Measurements from ENCODE around the gene RAD51C. TPM values are rescaled to one million over a fixed set of nuclear protein-coding genes. Genes with fewer than 3 reads are reported as not detected.

Gene RAD51C
- total and polyA plus RNA-seq, 9 of the 15 experiments (the other 6 are each of a cell fraction or from before 2014, with no cell fraction given): 93.9 to 341 (median 135) TPM

- ChIA-PET CTCF (ENCODE audit: low intra/inter-chr PET ratio) (no interaction called here), POLR2A (interaction anchor here (0.9 to 3.4 kb wide), 5 partner anchors 8 to 124 kb away, joined by 3 to 20 read pairs (median 4); no protein-coding TSS in a partner anchor)
- WGBS (ENCODE audit: insufficient coverage, low coverage, missing lambda C conversion rate): 13% methylated on average over 2 of the region's 2 CpGs
- Histone ChIP-seq H3K79me2 (ENCODE audit: control insufficient read depth, insufficient read depth, low read length) (peaks cover 8% of the 10 kb centered on the region; the same call in 1 of the 3 replicates), H3K4me2 (ENCODE audit: insufficient read depth, low read length) (peak overlapping the region; percentile 88), H2AFZ (ENCODE audit: low read depth, low read length) (peak overlapping the region; percentile 91), H3K9me1 (ENCODE audit: control insufficient read depth, insufficient read depth, low read length) (no peaks in the 10 kb centered on the region), H3K27ac (ENCODE audit: extremely low read depth, low read depth, low read length) (no peak overlapping the region), H3K4me1 (replicated peaks in 1 of 2; ENCODE audit: control insufficient read depth in 2 of 2, insufficient read depth in 2 of 2, low read length in 2 of 2) (peaks cover 6 to 14% of the 10 kb centered on the region in 2 experiments; a peak in 4 of 5 replicates), H3K9ac (ENCODE audit: insufficient read depth in 1 of 2, low read depth in 2 of 2, low read length in 2 of 2) (peak overlapping the region; percentile 14 to 93; a peak in 2 of 4 replicates), H3K9me3 (replicated peaks; ENCODE audit: control insufficient read depth, insufficient read depth, low read depth, low read length) (no peaks in the 10 kb centered on the region), H3K27me3 (ENCODE audit: control insufficient read depth in 2 of 2, insufficient read depth in 2 of 2, low read length in 2 of 2) (no peaks in the 10 kb centered on the region), H3K4me3 (peak overlapping the region; percentile 70), H4K20me1 (replicated peaks; ENCODE audit: control insufficient read depth, insufficient read depth, low read length) (no peaks in the 10 kb centered on the region), H3K36me3 (ENCODE audit: control insufficient read depth, insufficient read depth, low read length) (no peaks in the 10 kb centered on the region)
- ATAC-seq (no peak), DNase-seq (ENCODE audit: extremely low read depth in 1 of 4, low spot score in 3 of 4) (no peak), FAIRE-seq (peak; percentile 67)
- BruUV-seq (replicated peaks): no TSS peak
- in situ Hi-C loops (cut with MboI): no loop called here
- intact Hi-C loops (cut with micrococcal nuclease): no loop called here
- 0 out of 2 replicates have a peak, but pooled peaks have one; percentile 8 for TF ChIP-seq CBFA2T2 (conservative IDR thresholded peaks at IDR 0.05)
- no peak for TF ChIP-seq SMAD4 (CRISPR knock-in tag; conservative IDR thresholded peaks at IDR 0.05)
- TF ChIP-seq, protein P1, sequence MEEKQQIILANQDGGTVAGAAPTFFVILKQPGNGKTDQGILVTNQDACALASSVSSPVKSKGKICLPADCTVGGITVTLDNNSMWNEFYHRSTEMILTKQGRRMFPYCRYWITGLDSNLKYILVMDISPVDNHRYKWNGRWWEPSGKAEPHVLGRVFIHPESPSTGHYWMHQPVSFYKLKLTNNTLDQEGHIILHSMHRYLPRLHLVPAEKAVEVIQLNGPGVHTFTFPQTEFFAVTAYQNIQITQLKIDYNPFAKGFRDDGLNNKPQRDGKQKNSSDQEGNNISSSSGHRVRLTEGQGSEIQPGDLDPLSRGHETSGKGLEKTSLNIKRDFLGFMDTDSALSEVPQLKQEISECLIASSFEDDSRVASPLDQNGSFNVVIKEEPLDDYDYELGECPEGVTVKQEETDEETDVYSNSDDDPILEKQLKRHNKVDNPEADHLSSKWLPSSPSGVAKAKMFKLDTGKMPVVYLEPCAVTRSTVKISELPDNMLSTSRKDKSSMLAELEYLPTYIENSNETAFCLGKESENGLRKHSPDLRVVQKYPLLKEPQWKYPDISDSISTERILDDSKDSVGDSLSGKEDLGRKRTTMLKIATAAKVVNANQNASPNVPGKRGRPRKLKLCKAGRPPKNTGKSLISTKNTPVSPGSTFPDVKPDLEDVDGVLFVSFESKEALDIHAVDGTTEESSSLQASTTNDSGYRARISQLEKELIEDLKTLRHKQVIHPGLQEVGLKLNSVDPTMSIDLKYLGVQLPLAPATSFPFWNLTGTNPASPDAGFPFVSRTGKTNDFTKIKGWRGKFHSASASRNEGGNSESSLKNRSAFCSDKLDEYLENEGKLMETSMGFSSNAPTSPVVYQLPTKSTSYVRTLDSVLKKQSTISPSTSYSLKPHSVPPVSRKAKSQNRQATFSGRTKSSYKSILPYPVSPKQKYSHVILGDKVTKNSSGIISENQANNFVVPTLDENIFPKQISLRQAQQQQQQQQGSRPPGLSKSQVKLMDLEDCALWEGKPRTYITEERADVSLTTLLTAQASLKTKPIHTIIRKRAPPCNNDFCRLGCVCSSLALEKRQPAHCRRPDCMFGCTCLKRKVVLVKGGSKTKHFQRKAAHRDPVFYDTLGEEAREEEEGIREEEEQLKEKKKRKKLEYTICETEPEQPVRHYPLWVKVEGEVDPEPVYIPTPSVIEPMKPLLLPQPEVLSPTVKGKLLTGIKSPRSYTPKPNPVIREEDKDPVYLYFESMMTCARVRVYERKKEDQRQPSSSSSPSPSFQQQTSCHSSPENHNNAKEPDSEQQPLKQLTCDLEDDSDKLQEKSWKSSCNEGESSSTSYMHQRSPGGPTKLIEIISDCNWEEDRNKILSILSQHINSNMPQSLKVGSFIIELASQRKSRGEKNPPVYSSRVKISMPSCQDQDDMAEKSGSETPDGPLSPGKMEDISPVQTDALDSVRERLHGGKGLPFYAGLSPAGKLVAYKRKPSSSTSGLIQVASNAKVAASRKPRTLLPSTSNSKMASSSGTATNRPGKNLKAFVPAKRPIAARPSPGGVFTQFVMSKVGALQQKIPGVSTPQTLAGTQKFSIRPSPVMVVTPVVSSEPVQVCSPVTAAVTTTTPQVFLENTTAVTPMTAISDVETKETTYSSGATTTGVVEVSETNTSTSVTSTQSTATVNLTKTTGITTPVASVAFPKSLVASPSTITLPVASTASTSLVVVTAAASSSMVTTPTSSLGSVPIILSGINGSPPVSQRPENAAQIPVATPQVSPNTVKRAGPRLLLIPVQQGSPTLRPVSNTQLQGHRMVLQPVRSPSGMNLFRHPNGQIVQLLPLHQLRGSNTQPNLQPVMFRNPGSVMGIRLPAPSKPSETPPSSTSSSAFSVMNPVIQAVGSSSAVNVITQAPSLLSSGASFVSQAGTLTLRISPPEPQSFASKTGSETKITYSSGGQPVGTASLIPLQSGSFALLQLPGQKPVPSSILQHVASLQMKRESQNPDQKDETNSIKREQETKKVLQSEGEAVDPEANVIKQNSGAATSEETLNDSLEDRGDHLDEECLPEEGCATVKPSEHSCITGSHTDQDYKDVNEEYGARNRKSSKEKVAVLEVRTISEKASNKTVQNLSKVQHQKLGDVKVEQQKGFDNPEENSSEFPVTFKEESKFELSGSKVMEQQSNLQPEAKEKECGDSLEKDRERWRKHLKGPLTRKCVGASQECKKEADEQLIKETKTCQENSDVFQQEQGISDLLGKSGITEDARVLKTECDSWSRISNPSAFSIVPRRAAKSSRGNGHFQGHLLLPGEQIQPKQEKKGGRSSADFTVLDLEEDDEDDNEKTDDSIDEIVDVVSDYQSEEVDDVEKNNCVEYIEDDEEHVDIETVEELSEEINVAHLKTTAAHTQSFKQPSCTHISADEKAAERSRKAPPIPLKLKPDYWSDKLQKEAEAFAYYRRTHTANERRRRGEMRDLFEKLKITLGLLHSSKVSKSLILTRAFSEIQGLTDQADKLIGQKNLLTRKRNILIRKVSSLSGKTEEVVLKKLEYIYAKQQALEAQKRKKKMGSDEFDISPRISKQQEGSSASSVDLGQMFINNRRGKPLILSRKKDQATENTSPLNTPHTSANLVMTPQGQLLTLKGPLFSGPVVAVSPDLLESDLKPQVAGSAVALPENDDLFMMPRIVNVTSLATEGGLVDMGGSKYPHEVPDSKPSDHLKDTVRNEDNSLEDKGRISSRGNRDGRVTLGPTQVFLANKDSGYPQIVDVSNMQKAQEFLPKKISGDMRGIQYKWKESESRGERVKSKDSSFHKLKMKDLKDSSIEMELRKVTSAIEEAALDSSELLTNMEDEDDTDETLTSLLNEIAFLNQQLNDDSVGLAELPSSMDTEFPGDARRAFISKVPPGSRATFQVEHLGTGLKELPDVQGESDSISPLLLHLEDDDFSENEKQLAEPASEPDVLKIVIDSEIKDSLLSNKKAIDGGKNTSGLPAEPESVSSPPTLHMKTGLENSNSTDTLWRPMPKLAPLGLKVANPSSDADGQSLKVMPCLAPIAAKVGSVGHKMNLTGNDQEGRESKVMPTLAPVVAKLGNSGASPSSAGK (IDR thresholded peaks at IDR 0.05): peak; percentile 75; the same call in 1 of the 2 replicates
- peak; percentile 53 for TF ChIP-seq CBFA2T3 (IDR thresholded peaks at IDR 0.05)
- peak; percentile 39; the same call in 1 of the 2 replicates for TF ChIP-seq EHMT2 (IDR thresholded peaks at IDR 0.05)
- TF ChIP-seq USF2 (CRISPR knock-in tag; IDR thresholded peaks at IDR 0.05): peak; percentile 77
- no peak for TF ChIP-seq BCL6 (CRISPR knock-in tag; IDR thresholded peaks at IDR 0.05)
- no peak for TF ChIP-seq PHF8 (IDR thresholded peaks at IDR 0.05; ENCODE audit: borderline replicate concordance, low read length)
- TF ChIP-seq ARID1B (IDR thresholded peaks at IDR 0.05): 0 out of 2 replicates have a peak, but pooled peaks have one; percentile 27
- no peak for TF ChIP-seq HCFC1 (IDR thresholded peaks at IDR 0.05; ENCODE audit: low read depth, low read length)
- TF ChIP-seq DPF2 (IDR thresholded peaks at IDR 0.05): peak; percentile 41; the same call in 1 of the 2 replicates
- peak; percentile 49; the same call in 1 of the 2 replicates for TF ChIP-seq RAD51 (IDR thresholded peaks at IDR 0.05; ENCODE audit: borderline replicate concordance, low read depth)
These were observed 62.8 kb downstream of the RAD51C start for GRCh38 chr17:58755269-58755576.

Data from K562 (cell line).